Measurements from ENCODE around the gene NDST3.

Gene NDST3

GRCh38 chr4:118081434-118081833 lies 47.1 kb downstream of the NDST3 start:
- no peak for DNase-seq (ENCODE audit: low read depth)

- DNase-seq (ENCODE audit: low read depth), result no peak
Measured at GRCh38 chr4:118082182-118082581, 47.9 kb downstream of the NDST3 start.

GRCh38 chr4:118085700-118086099 lies 51.4 kb downstream of the NDST3 start:
- DNase-seq (ENCODE audit: low read depth), result no peak

GRCh38 chr4:118086344-118086743 lies 52.1 kb downstream of the NDST3 start:
- no peak for DNase-seq (ENCODE audit: low read depth)

GRCh38 chr4:118087366-118087765 lies 53.1 kb downstream of the NDST3 start:
- no peak for DNase-seq (ENCODE audit: low read depth)

- DNase-seq (ENCODE audit: low read depth), result no peak
Measured at GRCh38 chr4:118099106-118099505, 64.8 kb downstream of the NDST3 start.

- no peak for DNase-seq (ENCODE audit: low read depth)
Measured at GRCh38 chr4:118102195-118102594, 67.9 kb downstream of the NDST3 start.

GRCh38 chr4:118112117-118113046 lies 78.1 kb downstream of the NDST3 start:
- DNase-seq (ENCODE audit: low read depth), result no peak

GRCh38 chr4:118113220-118113619 lies 78.9 kb downstream of the NDST3 start:
- no peak for DNase-seq (ENCODE audit: low read depth)

- DNase-seq (ENCODE audit: low read depth), result no peak
Measured at GRCh38 chr4:118114720-118115119, 80.4 kb downstream of the NDST3 start.

GRCh38 chr4:118120120-118120760 lies 86.0 kb downstream of the NDST3 start:
- no peak for DNase-seq (ENCODE audit: low read depth)

GRCh38 chr4:118124997-118125396 lies 90.7 kb downstream of the NDST3 start:
- no peak for DNase-seq (ENCODE audit: low read depth)

- DNase-seq (ENCODE audit: low read depth), result no peak
Measured at GRCh38 chr4:118139241-118139640, 105.0 kb downstream of the NDST3 start.

- no peak for DNase-seq (ENCODE audit: low read depth)
Measured at GRCh38 chr4:118141240-118141639, 107.0 kb downstream of the NDST3 start.

- DNase-seq (ENCODE audit: low read depth), result no peak
Measured at GRCh38 chr4:118154649-118155048, 120.4 kb downstream of the NDST3 start.

- DNase-seq (ENCODE audit: low read depth), result no peak
Measured at GRCh38 chr4:118155516-118155915, 121.2 kb downstream of the NDST3 start.

GRCh38 chr4:118158763-118159375 lies 124.6 kb downstream of the NDST3 start:
- DNase-seq (ENCODE audit: low read depth), result no peak

- DNase-seq (ENCODE audit: low read depth), result no peak
Measured at GRCh38 chr4:118167306-118167705, 133.0 kb downstream of the NDST3 start.

- no peak for DNase-seq (ENCODE audit: low read depth)
Measured at GRCh38 chr4:118171381-118171780, 137.1 kb downstream of the NDST3 start.

- DNase-seq (ENCODE audit: low read depth), result no peak
Measured at GRCh38 chr4:118173126-118173525, 138.8 kb downstream of the NDST3 start.

- DNase-seq (ENCODE audit: low read depth), result no peak
Measured at GRCh38 chr4:118173956-118174725, 139.9 kb downstream of the NDST3 start.

GRCh38 chr4:118175506-118175905 lies 141.2 kb downstream of the NDST3 start:
- no peak for DNase-seq (ENCODE audit: low read depth)
